ENCODE measurements around the gene NIPSNAP2. TPM values are rescaled to one million over a fixed set of nuclear protein-coding genes. Genes with fewer than 3 reads are reported as not detected.
"Not testable (repeated sequence)": the region's sequence is repeated elsewhere in the genome, so short reads cannot be mapped to it uniquely, and the experiment has no call there.

The NIPSNAP2 gene
- total and polyA plus RNA-seq, 2 experiments from 2014 or later: 34.2 to 44.9 TPM

GRCh38 chr7:56028942-56029630 lies 64.7 kb downstream of the NIPSNAP2 start:
- Histone ChIP-seq H3K4me2 (ENCODE audit: unreplicated experiment) (no peak overlapping the region), H3K27me3 (replicated peaks; ENCODE audit: insufficient read depth) (no peaks in the 10 kb centered on the region), H3K9me3 (ENCODE audit: low read depth) (no peaks in the 10 kb centered on the region), H3K9me2 (ENCODE audit: insufficient read depth) (no peaks in the 10 kb centered on the region), H3K79me2 (ENCODE audit: insufficient read depth) (peaks cover 28% of the 10 kb centered on the region), H3F3A (ENCODE audit: insufficient read depth) (0 out of 2 replicates have a peak, but pooled peaks cover 2% of the 10 kb centered on the region), H3K4me3 (no peak overlapping the region), H3K27ac (no peak overlapping the region), H4K20me1 (ENCODE audit: insufficient read depth) (no peaks in the 10 kb centered on the region), H3K4me1 (ENCODE audit: insufficient read depth) (no peaks in the 10 kb centered on the region; the same call in 1 of the 2 replicates), H3K9ac (no peak overlapping the region), H3K36me3 (ENCODE audit: low read depth) (peaks cover 4% of the 10 kb centered on the region; the same call in 1 of the 2 replicates), H2AFZ (no peak overlapping the region)
- TF ChIP-seq EZH2phosphoT487 (IDR thresholded peaks at IDR 0.05; ENCODE audit: insufficient read depth, low read depth): no peak
- no peak for TF ChIP-seq EZH2 (IDR thresholded peaks at IDR 0.05; ENCODE audit: insufficient read depth, poor library complexity, severe bottlenecking)
- DNase-seq: no peak
- 91 to 95% methylated on average over 9 of the region's 9 CpGs for WGBS, 2 experiments (ENCODE audit: low coverage in 1 of 2, low lambda C conversion rate in 2 of 2, missing lambda C conversion rate in 2 of 2)
- in situ Hi-C loops (cut with MboI): no loop called here

- DNase-seq: no peak
- H3K4me1 ChIP-seq (ENCODE audit: insufficient read depth): no peaks in the 10 kb centered on the region; the same call in 1 of the 2 replicates
- no peak overlapping the region for H3K4me2 ChIP-seq (ENCODE audit: unreplicated experiment)
- H3K9ac ChIP-seq: no peak overlapping the region
- H3K79me2 ChIP-seq (ENCODE audit: insufficient read depth): peaks cover 28% of the 10 kb centered on the region
- peaks cover 4% of the 10 kb centered on the region; the same call in 1 of the 2 replicates for H3K36me3 ChIP-seq (ENCODE audit: low read depth)
- no peaks in the 10 kb centered on the region for H4K20me1 ChIP-seq (ENCODE audit: insufficient read depth)
- H3K27me3 ChIP-seq (replicated peaks; ENCODE audit: insufficient read depth): no peaks in the 10 kb centered on the region
- H3K9me2 ChIP-seq (ENCODE audit: insufficient read depth): no peaks in the 10 kb centered on the region
- H3K9me3 ChIP-seq (ENCODE audit: low read depth): no peaks in the 10 kb centered on the region
- H3F3A ChIP-seq (ENCODE audit: insufficient read depth): 0 out of 2 replicates have a peak, but pooled peaks cover 4% of the 10 kb centered on the region
- H2AFZ ChIP-seq: no peak overlapping the region
- in situ Hi-C loops (cut with MboI): no loop called here
- 89 to 91% methylated on average over 8 of the region's 8 CpGs for WGBS, 2 experiments (ENCODE audit: low coverage in 1 of 2, low lambda C conversion rate in 2 of 2, missing lambda C conversion rate in 2 of 2)
- no peak overlapping the region for H3K27ac ChIP-seq
- TF ChIP-seq EZH2phosphoT487 (IDR thresholded peaks at IDR 0.05; ENCODE audit: insufficient read depth, low read depth) (no peak), EZH2 (IDR thresholded peaks at IDR 0.05; ENCODE audit: insufficient read depth, poor library complexity, severe bottlenecking) (no peak)
- no peak overlapping the region for H3K4me3 ChIP-seq
These were observed 66.0 kb downstream of the NIPSNAP2 start for GRCh38 chr7:56030340-56030739.

GRCh38 chr7:56031556-56031955 lies 67.2 kb downstream of the NIPSNAP2 start:
- not testable (repeated sequence) for H3K4me3 ChIP-seq; H3K9me2 ChIP-seq (ENCODE audit: insufficient read depth)
- 86 to 87% methylated on average over 8 of the region's 8 CpGs for WGBS, 2 experiments (ENCODE audit: low coverage in 1 of 2, low lambda C conversion rate in 2 of 2, missing lambda C conversion rate in 2 of 2)

GRCh38 chr7:56032578-56032977 lies 68.2 kb downstream of the NIPSNAP2 start:
- H3K4me2 ChIP-seq (ENCODE audit: unreplicated experiment); H3F3A ChIP-seq (ENCODE audit: insufficient read depth); H3K36me3 ChIP-seq (ENCODE audit: low read depth); H3K9ac ChIP-seq; H3K27me3 ChIP-seq (replicated peaks; ENCODE audit: insufficient read depth); H4K20me1 ChIP-seq (ENCODE audit: insufficient read depth); H3K27ac ChIP-seq; H3K9me3 ChIP-seq (ENCODE audit: low read depth); in situ Hi-C loops (cut with MboI); H3K4me3 ChIP-seq; H3K9me2 ChIP-seq (ENCODE audit: insufficient read depth); H3K4me1 ChIP-seq (ENCODE audit: insufficient read depth); DNase-seq; H2AFZ ChIP-seq: not testable (repeated sequence)
- peaks cover 20% of the 10 kb centered on the region for H3K79me2 ChIP-seq (ENCODE audit: insufficient read depth)
- 92 to 97% methylated on average over 7 of the region's 7 CpGs for WGBS, 2 experiments (ENCODE audit: low coverage in 1 of 2, low lambda C conversion rate in 2 of 2, missing lambda C conversion rate in 2 of 2)

More at GRCh38 chr7:56031556-56031955, 67.2 kb downstream of the NIPSNAP2 start:
- H3K9me3 ChIP-seq (ENCODE audit: low read depth); H3K36me3 ChIP-seq (ENCODE audit: low read depth); H3K27ac ChIP-seq; H3K27me3 ChIP-seq (replicated peaks; ENCODE audit: insufficient read depth); H3K4me1 ChIP-seq (ENCODE audit: insufficient read depth); H3K9ac ChIP-seq; H3F3A ChIP-seq (ENCODE audit: insufficient read depth); H4K20me1 ChIP-seq (ENCODE audit: insufficient read depth); H2AFZ ChIP-seq; in situ Hi-C loops (cut with MboI); DNase-seq; H3K4me2 ChIP-seq (ENCODE audit: unreplicated experiment): not testable (repeated sequence)
- H3K79me2 ChIP-seq (ENCODE audit: insufficient read depth): peaks cover 20% of the 10 kb centered on the region

All from GM23248 (cell line).